HEK293 (cell line): ENCODE results near the gene OCA2.

Experiments used
- CTCF ChIA-PET: fragments of 350-600 bp; formaldehyde crosslinking; extraction: SDS; loops from one replicate; lab custom pipeline; 2021; ENCODE audit warnings: antibody characterized with exemption; lab: Yijun Ruan, JAX
- POLR2A ChIA-PET: fragments of 300-600 bp; formaldehyde crosslinking; extraction: SDS; loops from one replicate; lab custom pipeline; 2020; ENCODE audit warnings: antibody characterized with exemption, inconsistent platforms; lab: Yijun Ruan, JAX
- H3K27ac ChIP-seq: fragments of 200-500 bp; sonication (Bioruptor generic); 2 replicates; pipeline ENCODE4 v1.5.1; 2014; ENCODE audit warnings: low read depth, low read length, control low read depth, inconsistent platforms; ENCODE audit errors: extremely low read depth
- H3K36me3 ChIP-seq, 2 experiments: fragments of 200-500 bp in 1 of 2; sonication (Bioruptor generic) in 1 of 2; 1 replicate in 1 of 2; 2 replicates in 1 of 2; pipeline ENCODE4 v1.5.1; 2014 to 2017; ENCODE audit warnings: inconsistent platforms in 2 of 2, low read length in 2 of 2; ENCODE audit not compliant: control insufficient read depth in 2 of 2, insufficient read depth in 1 of 2
- H3K4me1 ChIP-seq: fragments of 200-500 bp; sonication (Bioruptor generic); 2 replicates; pipeline ENCODE4 v1.5.1; 2014; ENCODE audit warnings: mild to moderate bottlenecking, low read length, inconsistent platforms; ENCODE audit not compliant: control insufficient read depth, insufficient read depth
- H3K4me3 ChIP-seq: 2 replicates; pipeline ENCODE4 v1.5.1; 2011; ENCODE audit warnings: low read depth, mild to moderate bottlenecking, control low read depth, low read length, moderate library complexity
- H3K9me3 ChIP-seq: fragments of 200-500 bp; sonication (Bioruptor generic); 2 replicates; pipeline ENCODE4 v1.5.1; 2014; ENCODE audit warnings: low read depth, low read length, inconsistent platforms; ENCODE audit not compliant: control insufficient read depth, insufficient read depth
- KLF17 ChIP-seq: fragments of 450-650 bp; formaldehyde crosslinking; IDR thresholded peaks from 2 replicates; pipeline ENCODE4 v1.5.1; 2016; ENCODE audit warnings: missing biosample characterization, missing genetic modification characterization
- KLF9 ChIP-seq: fragments of 450-650 bp; formaldehyde crosslinking; IDR thresholded peaks from 2 replicates; pipeline ENCODE4 v1.5.1; 2016; ENCODE audit warnings: missing biosample characterization, missing genetic modification characterization, low read depth
- REPIN1 ChIP-seq: fragments of 450-650 bp; formaldehyde crosslinking; IDR thresholded peaks from 2 replicates; pipeline ENCODE4 v1.5.1; 2017; ENCODE audit warnings: missing biosample characterization, missing genetic modification characterization, low read depth
- SCRT2 ChIP-seq: fragments of 450-650 bp; formaldehyde crosslinking; IDR thresholded peaks from 2 replicates; pipeline ENCODE4 v1.5.1; 2016; ENCODE audit warnings: missing biosample characterization, missing genetic modification characterization
- ZBTB20 ChIP-seq: fragments of 450-650 bp; formaldehyde crosslinking; IDR thresholded peaks from 2 replicates; pipeline ENCODE4 v1.5.1; 2016; ENCODE audit warnings: missing biosample characterization, missing genetic modification characterization
- ZBTB26 ChIP-seq: fragments of 450-650 bp; formaldehyde crosslinking; optimal IDR thresholded peaks from 2 replicates; pipeline ENCODE3; 2016; ENCODE audit warnings: missing biosample characterization, mild to moderate bottlenecking, missing genetic modification characterization
- ZNF148 ChIP-seq: fragments of 450-650 bp; formaldehyde crosslinking; IDR thresholded peaks from 2 replicates; pipeline ENCODE4 v1.5.0; 2017; ENCODE audit warnings: missing biosample characterization, missing genetic modification characterization, borderline replicate concordance
- ZNF248 ChIP-seq: fragments of 450-650 bp; formaldehyde crosslinking; IDR thresholded peaks from 2 replicates; pipeline ENCODE4 v1.5.1; 2017; ENCODE audit warnings: missing biosample characterization, missing genetic modification characterization
- ZNF26 ChIP-seq: fragments of 450-650 bp; formaldehyde crosslinking; IDR thresholded peaks from 2 replicates; pipeline ENCODE4 v1.5.1; 2016; ENCODE audit warnings: missing biosample characterization, missing genetic modification characterization
- ZNF311 ChIP-seq: fragments of 450-650 bp; formaldehyde crosslinking; IDR thresholded peaks from 2 replicates; pipeline ENCODE4 v1.5.1; 2017; ENCODE audit warnings: missing biosample characterization, missing genetic modification characterization, borderline replicate concordance
- ZNF335 ChIP-seq: fragments of 450-650 bp; formaldehyde crosslinking; conservative IDR thresholded peaks from 2 replicates; pipeline ENCODE4 v1.5.1; 2016; ENCODE audit warnings: missing biosample characterization, missing genetic modification characterization
- ZNF354C ChIP-seq: fragments of 450-650 bp; formaldehyde crosslinking; IDR thresholded peaks from 2 replicates; pipeline ENCODE4 v1.5.1; 2016; ENCODE audit warnings: missing biosample characterization, missing genetic modification characterization, low read depth, borderline replicate concordance
- ZNF394 ChIP-seq: fragments of 450-650 bp; formaldehyde crosslinking; IDR thresholded peaks from 2 replicates; pipeline ENCODE4 v1.5.1; 2016; ENCODE audit warnings: missing biosample characterization, missing genetic modification characterization, mild to moderate bottlenecking, moderate library complexity, borderline replicate concordance
- ZNF513 ChIP-seq: fragments of 450-650 bp; IDR thresholded peaks from 2 replicates; pipeline ENCODE4 v1.5.1; 2018; ENCODE audit warnings: missing biosample characterization, missing genetic modification characterization
- ZNF558 ChIP-seq: fragments of 450-650 bp; formaldehyde crosslinking; IDR thresholded peaks from 2 replicates; pipeline ENCODE4 v1.5.1; 2016; ENCODE audit warnings: missing biosample characterization, missing genetic modification characterization
- ZNF560 ChIP-seq: fragments of 450-650 bp; formaldehyde crosslinking; IDR thresholded peaks from 2 replicates; pipeline ENCODE4 v1.5.1; 2017; ENCODE audit warnings: missing biosample characterization, missing genetic modification characterization, borderline replicate concordance
- ZNF837 ChIP-seq: fragments of 450-650 bp; formaldehyde crosslinking; IDR thresholded peaks from 2 replicates; pipeline ENCODE4 v1.5.1; 2016; ENCODE audit warnings: missing biosample characterization, missing genetic modification characterization
- ZSCAN23 ChIP-seq: fragments of 450-650 bp; formaldehyde crosslinking; IDR thresholded peaks from 2 replicates; pipeline ENCODE4 v1.5.1; 2016; ENCODE audit warnings: missing biosample characterization, missing genetic modification characterization
- ZSCAN4 ChIP-seq: fragments of 450-650 bp; formaldehyde crosslinking; IDR thresholded peaks from 2 replicates; pipeline ENCODE4 v1.5.1; 2017; ENCODE audit warnings: missing biosample characterization, missing genetic modification characterization

The OCA2 gene

GRCh38 chr15:27835233-27835939 is 263.7 kb downstream of the OCA2 start (continued):
- TF ChIP-seq ZNF26 (tag by site-specific recombination) (no peak), ZNF558 (no peak), SCRT2 (tag by site-specific recombination) (no peak), ZNF311 (tag by site-specific recombination) (no peak), ZNF248 (tag by site-specific recombination) (no peak), ZNF148 (tag by site-specific recombination) (no peak), ZNF354C (tag by site-specific recombination) (no peak)

GRCh38 chr15:27834684-27835083 is 264.4 kb downstream of the OCA2 start:
- no peaks in the 10 kb centered on the region for H3K4me1 ChIP-seq
- H3K4me3 ChIP-seq: no peak overlapping the region
- H3K36me3 ChIP-seq: no peaks in the 10 kb centered on the region
- ChIA-PET CTCF (no interaction called here), POLR2A (no interaction called here)
- TF ChIP-seq ZSCAN4 (tag by site-specific recombination) (no peak), REPIN1 (no peak), ZNF837 (no peak), KLF17 (tag by site-specific recombination) (no peak), ZNF335 (tag by site-specific recombination) (no peak), ZBTB20 (tag by site-specific recombination) (no peak), ZSCAN23 (tag by site-specific recombination) (no peak), ZNF558 (no peak), ZNF513 (tag by site-specific recombination) (no peak), ZNF394 (tag by site-specific recombination) (no peak), KLF9 (tag by site-specific recombination) (no peak), ZNF560 (tag by site-specific recombination) (no peak), ZBTB26 (tag by site-specific recombination) (no peak)
- no peaks in the 10 kb centered on the region for H3K9me3 ChIP-seq
- no peak overlapping the region for H3K27ac ChIP-seq
